ENCODE measurements around the gene HAUS1.
A peak's percentile ranks its signal among the peaks of the same experiment; 100 is the strongest.

GRCh38 chr18:46174342-46175041, 70.3 kb downstream of the HAUS1 start:
- TF ChIP-seq CTCF (IDR thresholded peaks at IDR 0.05) (peak in 2 of 12 donors; percentile 16 to 21), POLR2A (IDR thresholded peaks at IDR 0.05) (no peak)

Data from heart left ventricle (tissue), 13 donors.